Measurements from ENCODE around the gene PELO.

The PELO gene

DNA sequence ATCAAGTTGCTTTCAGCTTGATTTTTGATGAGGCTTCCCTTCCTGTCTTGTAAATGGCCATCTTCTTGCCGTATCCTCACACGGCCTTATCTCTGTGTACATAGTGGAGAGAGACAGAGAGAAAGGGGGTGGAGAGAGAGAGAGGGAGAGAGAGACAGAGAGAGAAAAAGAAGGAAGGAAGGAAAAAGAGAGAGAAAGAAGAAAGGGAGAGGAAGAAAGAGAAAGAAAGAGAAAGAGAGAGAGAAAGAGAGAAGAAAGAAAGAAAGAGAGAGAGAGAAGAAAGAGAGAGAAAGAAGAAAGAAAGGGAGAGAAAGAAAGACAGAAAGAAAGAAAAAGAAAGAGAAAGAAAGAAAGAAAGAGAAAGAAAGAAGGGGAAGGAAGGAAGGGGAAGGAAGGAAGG is 46.6 kb downstream of the PELO start:
- DNase-seq: no peak

DNA sequence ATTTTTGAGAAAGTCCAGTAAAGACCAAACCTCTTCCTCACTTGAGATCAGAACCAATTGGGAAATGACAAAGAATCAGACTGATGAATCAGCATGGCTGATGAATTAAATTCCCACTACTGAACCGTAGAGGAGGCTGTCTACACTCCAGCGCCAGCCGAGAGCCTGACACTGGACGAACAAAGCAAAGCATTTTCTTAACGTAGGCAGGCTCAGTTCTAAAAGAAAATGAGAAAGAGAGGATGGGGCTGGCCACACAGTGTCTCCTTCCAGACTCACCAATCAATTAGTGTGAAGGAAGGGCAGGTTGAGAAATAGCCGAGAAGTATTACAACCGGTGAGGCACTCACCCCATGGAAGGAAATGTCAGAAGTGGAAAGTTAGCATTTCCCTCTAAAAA is 49.4 kb downstream of the PELO start:
- DNase-seq: peak; percentile 49

Measured in midbrain (tissue), 1 donor.